ENCODE data around the gene USP46. TPM values are rescaled to one million over a fixed set of nuclear protein-coding genes. Genes with fewer than 3 reads are reported as not detected.

Gene USP46
- total RNA-seq, 2 experiments from 2014 or later, result 13.1 to 15.0 TPM

GRCh38 chr4:52606040-52606439 is 53.1 kb downstream of the USP46 start:
- no peak for DNase-seq
- Mint-ChIP-seq H3K9me3 (no peaks in the 10 kb centered on the region), H3K36me3 (ENCODE audit: low read depth) (peaks cover 56% of the 10 kb centered on the region), H3K27me3 (no peaks in the 10 kb centered on the region), H3K27ac (no peak overlapping the region), H3K4me1 (no peaks in the 10 kb centered on the region), H3K4me3 (no peak overlapping the region)
- CTCF ChIA-PET, result no interaction called here
- POLR2A ChIA-PET, result no interaction called here

- Mint-ChIP-seq H3K9me3 (no peaks in the 10 kb centered on the region), H3K4me3 (no peak overlapping the region), H3K36me3 (ENCODE audit: low read depth) (peaks cover 46% of the 10 kb centered on the region)
Measured at GRCh38 chr4:52604215-52604614, 54.9 kb downstream of the USP46 start.

GRCh38 chr4:52600275-52600674 is 58.8 kb downstream of the USP46 start:
- Mint-ChIP-seq H3K36me3 (ENCODE audit: low read depth) (peaks cover 35% of the 10 kb centered on the region), H3K27me3 (no peaks in the 10 kb centered on the region), H3K4me3 (no peak overlapping the region), H3K4me1 (peaks cover 2% of the 10 kb centered on the region), H3K27ac (no peak overlapping the region), H3K9me3 (no peaks in the 10 kb centered on the region)
- POLR2A ChIA-PET, result interaction anchor here (0.7 kb wide), 1 partner anchor 58 kb away, joined by 3 read pairs; no protein-coding TSS in a partner anchor
- no peak for DNase-seq
- CTCF ChIA-PET, result no interaction called here

More at GRCh38 chr4:52604215-52604614, 54.9 kb downstream of the USP46 start:
- Mint-ChIP-seq H3K4me1 (no peaks in the 10 kb centered on the region), H3K27ac (no peak overlapping the region), H3K27me3 (no peaks in the 10 kb centered on the region)
- POLR2A ChIA-PET, result no interaction called here
- CTCF ChIA-PET, result no interaction called here
- DNase-seq, result no peak

- Mint-ChIP-seq H3K27me3 (no peaks in the 10 kb centered on the region), H3K36me3 (ENCODE audit: low read depth) (peaks cover 42% of the 10 kb centered on the region), H3K27ac (no peak overlapping the region), H3K4me1 (peaks cover 13% of the 10 kb centered on the region), H3K9me3 (no peaks in the 10 kb centered on the region), H3K4me3 (no peak overlapping the region)
- ChIA-PET POLR2A (no interaction called here), CTCF (no interaction called here)
- no peak for DNase-seq
Measured at GRCh38 chr4:52595001-52595400, 64.1 kb downstream of the USP46 start.

GRCh38 chr4:52592287-52592686 is 66.8 kb downstream of the USP46 start:
- no peak overlapping the region for H3K27ac Mint-ChIP-seq
- H3K9me3 Mint-ChIP-seq, result no peaks in the 10 kb centered on the region
- CTCF ChIA-PET, result interaction anchor here (1.3 kb wide), 1 partner anchor 47 kb away, joined by 3 read pairs; no protein-coding TSS in a partner anchor

GRCh38 chr4:52588771-52589591 is 70.1 kb downstream of the USP46 start:
- H3K27ac Mint-ChIP-seq, result peak overlapping the region; percentile 81
- ChIA-PET POLR2A (interaction anchor here (0.7 to 2.6 kb wide), 6 partner anchors 29 to 134 kb away, joined by 4 to 24 read pairs (median 6); partner anchors contain the start of gene USP46), CTCF (interaction anchor here (0.7 to 3.7 kb wide), 7 partner anchors 10 to 840 kb away, joined by 3 to 22 read pairs (median 4); partner anchors contain the start of gene USP46)
- H3K4me3 Mint-ChIP-seq, result no peak overlapping the region
- peaks cover 40% of the 10 kb centered on the region for H3K4me1 Mint-ChIP-seq
- peaks cover 7% of the 10 kb centered on the region for H3K36me3 Mint-ChIP-seq (ENCODE audit: low read depth)
- H3K9me3 Mint-ChIP-seq, result no peaks in the 10 kb centered on the region
- DNase-seq, result peak; percentile 46
- peaks cover 4% of the 10 kb centered on the region for H3K27me3 Mint-ChIP-seq

More at GRCh38 chr4:52592287-52592686, 66.8 kb downstream of the USP46 start:
- no peak for DNase-seq
- H3K36me3 Mint-ChIP-seq (ENCODE audit: low read depth), result peaks cover 32% of the 10 kb centered on the region
- H3K27me3 Mint-ChIP-seq, result no peaks in the 10 kb centered on the region
- no peak overlapping the region for H3K4me3 Mint-ChIP-seq
- H3K4me1 Mint-ChIP-seq, result peaks cover 40% of the 10 kb centered on the region
- POLR2A ChIA-PET, result interaction anchor here (2.6 kb wide), 1 partner anchor 120 kb away, joined by 14 read pairs; no protein-coding TSS in a partner anchor

- Mint-ChIP-seq H3K27me3 (peaks cover 4% of the 10 kb centered on the region), H3K27ac (peak overlapping the region; percentile 81), H3K4me1 (peaks cover 40% of the 10 kb centered on the region), H3K36me3 (ENCODE audit: low read depth) (peaks cover 7% of the 10 kb centered on the region), H3K4me3 (no peak overlapping the region), H3K9me3 (no peaks in the 10 kb centered on the region)
- ChIA-PET CTCF (interaction anchor here (0.7 to 3.7 kb wide), 14 partner anchors 14 to 841 kb away, joined by 3 to 22 read pairs (median 4); partner anchors contain the start of gene USP46), POLR2A (interaction anchor here (1.4 to 2.6 kb wide), 4 partner anchors 29 to 124 kb away, joined by 5 to 24 read pairs (median 11); partner anchors contain the start of gene USP46)
- peak; percentile 36 for DNase-seq
Measured at GRCh38 chr4:52588097-52588496, 71.0 kb downstream of the USP46 start.

- no peak for DNase-seq
- Mint-ChIP-seq H3K27me3 (peaks cover 4% of the 10 kb centered on the region), H3K36me3 (ENCODE audit: low read depth) (no peaks in the 10 kb centered on the region), H3K4me1 (peaks cover 38% of the 10 kb centered on the region), H3K27ac (no peak overlapping the region), H3K9me3 (no peaks in the 10 kb centered on the region), H3K4me3 (no peak overlapping the region)
- ChIA-PET CTCF (interaction anchor here (0.5 to 3.7 kb wide), 3 partner anchors 43 to 933 kb away, joined by 3 to 22 read pairs (median 3); no protein-coding TSS in a partner anchor), POLR2A (no interaction called here)
Measured at GRCh38 chr4:52586069-52586468, 73.0 kb downstream of the USP46 start.

- H3K9me3 Mint-ChIP-seq, result no peaks in the 10 kb centered on the region
- no peak overlapping the region for H3K27ac Mint-ChIP-seq
- H3K4me3 Mint-ChIP-seq, result no peak overlapping the region
- H3K4me1 Mint-ChIP-seq, result peaks cover 35% of the 10 kb centered on the region
- peaks cover 4% of the 10 kb centered on the region for H3K27me3 Mint-ChIP-seq
- ChIA-PET POLR2A (no interaction called here), CTCF (no interaction called here)
- no peak for DNase-seq
- H3K36me3 Mint-ChIP-seq (ENCODE audit: low read depth), result no peaks in the 10 kb centered on the region
Measured at GRCh38 chr4:52585379-52585778, 73.7 kb downstream of the USP46 start.

GRCh38 chr4:52579602-52580272 is 79.4 kb downstream of the USP46 start:
- ChIA-PET POLR2A (no interaction called here), CTCF (interaction anchor here (1.6 kb wide), 1 partner anchor 9 kb away, joined by 3 read pairs; no protein-coding TSS in a partner anchor)
- Mint-ChIP-seq H3K4me1 (peaks cover 4% of the 10 kb centered on the region), H3K27ac (no peak overlapping the region), H3K4me3 (no peak overlapping the region), H3K9me3 (no peaks in the 10 kb centered on the region), H3K27me3 (peaks cover 1% of the 10 kb centered on the region), H3K36me3 (ENCODE audit: low read depth) (no peaks in the 10 kb centered on the region)
- no peak for DNase-seq

- no peak overlapping the region for H3K27ac Mint-ChIP-seq
- no peak for DNase-seq
- POLR2A ChIA-PET, result no interaction called here
- H3K27me3 Mint-ChIP-seq, result no peaks in the 10 kb centered on the region
- H3K4me1 Mint-ChIP-seq, result peaks cover 2% of the 10 kb centered on the region
- H3K36me3 Mint-ChIP-seq (ENCODE audit: low read depth), result no peaks in the 10 kb centered on the region
- CTCF ChIA-PET, result interaction anchor here (1.6 kb wide), 1 partner anchor 10 kb away, joined by 3 read pairs; no protein-coding TSS in a partner anchor
- H3K9me3 Mint-ChIP-seq, result no peaks in the 10 kb centered on the region
- H3K4me3 Mint-ChIP-seq, result no peak overlapping the region
Measured at GRCh38 chr4:52578951-52579350, 80.2 kb downstream of the USP46 start.

GRCh38 chr4:52577624-52577962 is 81.5 kb downstream of the USP46 start:
- Mint-ChIP-seq H3K27me3 (peaks cover 2% of the 10 kb centered on the region), H3K9me3 (no peaks in the 10 kb centered on the region), H3K4me1 (peaks cover 2% of the 10 kb centered on the region), H3K27ac (no peak overlapping the region), H3K36me3 (ENCODE audit: low read depth) (no peaks in the 10 kb centered on the region), H3K4me3 (no peak overlapping the region)
- DNase-seq, result no peak
- ChIA-PET CTCF (no interaction called here), POLR2A (no interaction called here)

GRCh38 chr4:52576961-52577623 is 82.0 kb downstream of the USP46 start:
- Mint-ChIP-seq H3K27me3 (peaks cover 2% of the 10 kb centered on the region), H3K4me3 (no peak overlapping the region), H3K9me3 (no peaks in the 10 kb centered on the region), H3K4me1 (peaks cover 2% of the 10 kb centered on the region), H3K27ac (no peak overlapping the region), H3K36me3 (ENCODE audit: low read depth) (no peaks in the 10 kb centered on the region)
- ChIA-PET POLR2A (no interaction called here), CTCF (no interaction called here)
- no peak for DNase-seq

All from activated CD4-positive, alpha-beta memory T cell treated with anti-CD3 and anti-CD28 coated beads, Interleukin-2, amount 10 ng/mL, durations not matched to agents 7 days and 5 days (primary cell).